ENCODE results near the gene RELB. TPM values are rescaled to one million over a fixed set of nuclear protein-coding genes. Genes with fewer than 3 reads are reported as not detected.
A peak's percentile ranks its signal among the peaks of the same experiment; 100 is the strongest.

Gene RELB
- polyA plus RNA-seq, 3 donors from 2014 or later: 6.0 to 15.4 (median 7.1) TPM

DNA sequence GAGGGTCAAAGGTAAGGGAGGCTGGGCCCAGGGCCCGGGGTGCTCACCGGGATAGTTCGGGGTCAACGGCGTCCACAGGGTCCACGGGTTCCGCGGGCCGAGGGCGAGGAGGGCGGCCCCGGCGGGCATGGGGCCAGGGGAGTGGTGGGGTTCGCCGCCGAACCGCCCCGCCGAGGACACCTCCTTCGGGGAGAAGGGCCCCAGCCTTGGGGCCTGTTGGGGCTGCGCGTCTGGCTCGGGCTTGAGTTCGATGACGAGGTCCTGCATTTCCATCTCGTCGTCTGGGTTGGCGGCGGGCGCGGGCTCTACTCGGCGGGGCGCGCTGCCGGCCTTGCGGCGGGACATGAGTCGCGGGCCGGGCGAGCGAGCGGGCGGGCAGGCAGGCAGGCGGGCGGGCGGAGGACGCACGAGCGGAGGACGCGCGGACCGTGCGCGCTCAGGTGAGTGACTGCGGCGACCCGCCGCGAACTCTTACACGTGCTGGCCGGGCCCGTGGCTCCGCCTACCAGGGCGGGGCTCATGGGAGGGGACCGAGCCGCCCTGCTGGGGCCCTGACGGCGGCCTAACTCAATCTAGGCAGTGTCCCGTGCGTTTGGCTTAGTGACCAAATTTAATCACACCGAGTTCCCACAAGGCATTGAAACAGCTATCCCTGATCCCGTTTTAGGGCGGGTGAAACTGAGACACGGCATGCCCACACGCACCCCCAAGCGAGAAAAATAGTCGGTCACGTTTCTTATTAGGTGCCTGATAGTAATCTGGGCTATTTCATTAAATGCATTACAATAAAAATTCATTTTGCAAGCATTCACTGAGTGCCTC, 75.0 kb downstream of the RELB start, which contains the start of gene ZNF296:
Gene ZNF296 (minus strand): TSS at position 450 of the 822 bp plus-strand sequence. CDS start 105 bp downstream, at position 345.
- Mint-ChIP-seq H3K4me1 (peaks cover 48 to 50% of the 10 kb centered on the region in 2 donors), H3K9me3 (no peaks in the 10 kb centered on the region), H3K27ac (peak within 1 kb of the TSS; percentile 75 to 94 (median 88)), H3K27me3 (ENCODE audit: low read depth in 3 of 3) (peaks cover 0 to 17% (median 2%) of the 10 kb centered on the region in 3 donors), H3K4me3 (peak within 1 kb of the TSS; percentile 64 to 90 (median 88)), H3K36me3 (no peaks in the 10 kb centered on the region)
- peak; percentile 73 to 78 (median 78) for DNase-seq

DNA sequence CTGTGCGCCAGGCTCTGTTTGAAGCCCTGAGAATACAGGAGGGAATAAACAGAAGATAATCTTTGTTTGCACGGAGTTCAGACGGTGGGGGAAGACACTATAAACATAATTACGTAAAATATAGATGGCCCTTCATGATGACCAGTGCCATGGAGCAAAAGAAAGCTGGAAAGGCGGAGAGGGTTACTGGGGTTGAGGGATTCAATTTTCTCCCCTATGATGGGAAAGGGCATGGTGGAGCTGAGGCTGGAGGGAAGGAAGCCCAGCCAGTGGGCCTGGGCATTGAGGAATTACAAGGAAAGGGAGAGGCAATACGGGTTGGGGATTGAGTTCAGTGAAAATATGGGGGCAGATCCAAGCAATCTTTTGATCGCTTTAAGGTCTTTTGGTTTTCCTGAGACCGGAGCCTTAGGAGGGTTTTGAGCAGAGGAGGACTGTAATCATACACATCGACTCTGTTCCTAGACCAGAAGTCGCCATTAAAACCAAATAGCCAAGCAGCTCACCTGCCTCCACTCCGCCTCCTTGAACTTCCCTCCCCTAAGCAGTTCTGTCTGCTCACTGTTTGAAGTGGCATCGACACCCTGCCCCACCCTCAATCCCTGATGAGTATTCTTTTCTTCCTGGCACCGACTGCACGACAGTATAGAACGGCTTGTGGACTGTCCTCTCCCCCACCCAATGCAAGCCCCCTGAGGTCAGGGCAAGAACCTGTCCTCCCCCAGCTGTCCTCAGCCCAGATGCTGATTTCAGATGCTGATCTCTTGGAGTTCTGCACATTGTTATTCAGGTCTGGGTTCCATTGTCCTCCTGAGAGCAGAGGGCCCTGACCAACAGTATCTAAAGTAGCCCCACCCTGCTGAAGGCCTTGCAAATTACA, 75.8 kb downstream of the RELB start:
- H3K4me3 Mint-ChIP-seq: peak overlapping the region; percentile 64 to 90 (median 88)
- no peaks in the 10 kb centered on the region for H3K9me3 Mint-ChIP-seq
- peaks cover 56 to 57% of the 10 kb centered on the region in 2 donors for H3K4me1 Mint-ChIP-seq
- DNase-seq: no peak
- peak overlapping the region; percentile 75 to 94 (median 88) for H3K27ac Mint-ChIP-seq
- H3K36me3 Mint-ChIP-seq: peaks cover 0 to 4% (median 3%) of the 10 kb centered on the region in 3 donors
- peaks cover under 1 to 20% (median 3%) of the 10 kb centered on the region in 3 donors for H3K27me3 Mint-ChIP-seq (ENCODE audit: low read depth in 3 of 3)

DNA sequence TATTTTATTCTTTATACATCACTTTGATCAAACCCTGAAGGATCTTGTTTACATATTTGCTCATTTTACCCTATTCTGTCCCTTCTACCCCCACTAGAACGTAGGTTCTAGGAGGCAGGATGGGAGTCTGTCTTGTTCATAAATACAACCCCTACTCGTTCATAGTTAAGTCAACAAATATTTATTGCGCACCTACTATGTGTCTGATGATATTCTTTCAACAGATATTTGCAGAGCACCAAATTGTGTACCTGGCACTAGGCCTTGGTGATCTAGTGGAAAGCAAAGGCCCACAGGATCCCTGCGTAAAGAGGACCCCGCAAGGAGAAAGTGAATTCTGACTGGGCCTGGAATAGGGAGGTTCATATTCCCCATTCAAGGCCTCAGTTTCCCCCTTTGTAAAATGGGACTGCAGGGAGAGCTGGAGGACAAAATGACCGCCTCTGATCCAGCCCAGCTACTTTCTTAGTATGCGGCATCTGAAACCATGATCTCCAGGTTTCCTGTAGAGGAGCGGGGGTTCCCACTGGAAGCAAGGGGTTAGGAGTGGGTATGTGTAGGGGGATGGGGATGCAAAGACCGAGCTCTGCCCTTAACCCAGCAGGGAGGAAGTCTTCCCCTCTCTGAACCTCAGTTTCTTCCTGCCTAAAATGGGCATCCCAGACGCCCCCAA, 77.3 kb downstream of the RELB start:
- Mint-ChIP-seq H3K4me1 (peaks cover 58 to 60% of the 10 kb centered on the region in 2 donors), H3K9me3 (no peaks in the 10 kb centered on the region), H3K4me3 (peak overlapping the region; percentile 69 to 96 (median 90)), H3K27me3 (ENCODE audit: low read depth in 3 of 3) (peaks cover 1 to 20% (median 3%) of the 10 kb centered on the region in 3 donors), H3K27ac (peak overlapping the region; percentile 76 to 96 (median 86)), H3K36me3 (peaks cover 0 to 7% (median 6%) of the 10 kb centered on the region in 3 donors)
- no peak for DNase-seq

DNA sequence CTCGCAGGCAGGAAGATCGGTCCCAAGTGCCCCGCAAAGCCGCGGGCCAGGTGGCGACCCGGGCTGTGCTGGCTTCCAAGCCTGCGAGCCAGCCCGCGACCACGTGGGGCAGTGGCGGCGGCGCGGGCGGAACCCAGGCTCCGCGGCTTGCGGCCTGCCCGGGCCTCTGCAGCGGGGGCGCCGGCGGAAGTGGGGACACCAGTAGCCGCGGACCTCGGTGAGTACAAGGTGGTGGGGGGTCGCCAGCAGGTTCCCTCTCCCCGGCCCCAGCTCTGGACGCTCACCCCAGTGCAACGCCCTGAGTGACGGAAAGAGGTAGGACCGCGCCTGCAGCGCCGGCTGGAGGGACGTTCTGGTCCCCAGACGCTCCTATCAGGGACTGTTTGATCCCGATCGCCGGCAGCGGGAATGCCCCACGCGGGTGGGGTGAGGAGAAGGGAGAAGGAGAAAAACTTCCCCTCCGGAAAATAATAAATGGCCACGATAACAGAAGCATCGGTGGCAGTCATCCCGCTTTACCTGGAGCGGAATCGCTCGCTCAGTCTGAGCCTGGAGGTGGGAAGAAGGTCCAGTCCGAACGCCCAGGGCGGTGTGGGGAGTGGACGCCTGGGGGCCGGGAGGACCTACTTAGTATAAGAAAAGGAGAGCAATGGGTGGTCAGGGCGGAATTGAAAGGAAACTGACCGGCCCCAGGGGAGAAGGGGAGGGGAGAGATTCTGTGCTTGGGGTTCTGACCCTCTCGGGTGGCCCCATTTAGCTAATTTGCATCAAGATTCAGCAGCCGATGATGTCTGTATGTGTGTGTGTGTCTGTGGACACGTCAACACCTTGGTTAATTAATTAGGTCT, 78.0 kb downstream of the RELB start, which contains the start of gene GEMIN7:
Gene GEMIN7 (plus strand): TSS at position 198 of the 848 bp plus-strand sequence. CDS start 10,855 bp downstream, outside the sequence.
- peaks cover 1 to 20% (median 3%) of the 10 kb centered on the region in 3 donors for H3K27me3 Mint-ChIP-seq (ENCODE audit: low read depth in 3 of 3)
- no peaks in the 10 kb centered on the region for H3K9me3 Mint-ChIP-seq
- H3K36me3 Mint-ChIP-seq: peaks cover 0 to 7% (median 6%) of the 10 kb centered on the region in 3 donors
- H3K4me1 Mint-ChIP-seq: peaks cover 58 to 60% of the 10 kb centered on the region in 2 donors
- peak; percentile 78 to 81 (median 80) for DNase-seq
- peak within 1 kb of the TSS; percentile 90 to 96 (median 94) for H3K4me3 Mint-ChIP-seq
- H3K27ac Mint-ChIP-seq: peak within 1 kb of the TSS; percentile 90 to 96 (median 94)

DNA sequence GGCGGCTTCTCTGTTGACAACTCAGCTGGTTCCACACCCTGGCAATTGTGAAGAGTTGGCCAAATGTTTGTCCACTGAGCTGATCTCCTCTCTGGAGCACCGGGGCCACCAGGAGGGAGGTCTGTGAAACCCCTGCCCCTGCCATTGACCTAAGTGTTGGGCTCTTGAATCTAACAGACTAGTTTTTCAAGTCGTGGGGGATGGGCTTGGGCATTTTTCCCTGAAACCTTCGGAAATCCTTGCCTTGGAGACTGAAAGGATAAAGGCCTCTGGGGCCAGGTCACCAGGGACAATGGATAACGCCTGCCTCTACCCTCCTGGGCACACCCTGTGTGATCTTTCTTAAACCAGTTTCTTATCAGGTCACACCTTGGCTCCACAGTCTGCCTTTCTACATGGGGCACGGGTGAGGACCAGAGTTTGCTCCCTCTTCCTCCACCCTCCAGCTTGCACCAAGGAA, 78.7 kb downstream of the RELB start:
- Mint-ChIP-seq H3K27ac (peak overlapping the region; percentile 90 to 96 (median 94)), H3K36me3 (peaks cover 0 to 7% (median 6%) of the 10 kb centered on the region in 3 donors), H3K4me1 (peaks cover 52 to 54% of the 10 kb centered on the region in 2 donors), H3K27me3 (ENCODE audit: low read depth in 3 of 3) (peaks cover 1 to 20% (median 3%) of the 10 kb centered on the region in 3 donors), H3K9me3 (no peaks in the 10 kb centered on the region), H3K4me3 (peak overlapping the region; percentile 90 to 96 (median 94))
- DNase-seq: peak in 1 of 3 donors; percentile 40

DNA sequence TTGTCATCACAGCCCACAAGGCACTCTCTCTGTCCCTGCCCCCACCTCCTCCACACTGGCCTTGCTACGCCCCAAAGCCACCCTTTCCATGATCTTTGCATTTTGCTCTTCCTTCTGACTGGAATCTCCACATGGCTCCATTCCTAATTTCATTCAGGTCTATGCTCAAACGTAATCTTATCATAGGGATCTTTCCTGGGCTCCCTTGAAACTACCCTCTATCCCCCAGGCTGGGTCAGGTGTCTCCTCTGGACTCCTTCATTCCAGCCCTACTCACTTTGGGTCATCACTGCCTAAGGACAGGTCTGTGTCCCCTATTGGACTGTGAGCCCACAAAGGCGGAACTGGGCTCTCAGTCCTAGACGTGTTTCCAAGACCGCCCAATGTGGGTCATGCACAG, 80.9 kb downstream of the RELB start:
- DNase-seq: no peak
- peaks cover 1 to 17% (median 2%) of the 10 kb centered on the region in 3 donors for H3K27me3 Mint-ChIP-seq (ENCODE audit: low read depth in 3 of 3)
- H3K9me3 Mint-ChIP-seq: no peaks in the 10 kb centered on the region
- H3K4me3 Mint-ChIP-seq: peak overlapping the region in 4 of 5 donors; percentile 40 to 56 (median 42)
- peaks cover 0 to 10% (median 6%) of the 10 kb centered on the region in 3 donors for H3K36me3 Mint-ChIP-seq
- H3K27ac Mint-ChIP-seq: peak overlapping the region; percentile 52 to 77 (median 70)
- peaks cover 60 to 61% of the 10 kb centered on the region in 2 donors for H3K4me1 Mint-ChIP-seq

DNA sequence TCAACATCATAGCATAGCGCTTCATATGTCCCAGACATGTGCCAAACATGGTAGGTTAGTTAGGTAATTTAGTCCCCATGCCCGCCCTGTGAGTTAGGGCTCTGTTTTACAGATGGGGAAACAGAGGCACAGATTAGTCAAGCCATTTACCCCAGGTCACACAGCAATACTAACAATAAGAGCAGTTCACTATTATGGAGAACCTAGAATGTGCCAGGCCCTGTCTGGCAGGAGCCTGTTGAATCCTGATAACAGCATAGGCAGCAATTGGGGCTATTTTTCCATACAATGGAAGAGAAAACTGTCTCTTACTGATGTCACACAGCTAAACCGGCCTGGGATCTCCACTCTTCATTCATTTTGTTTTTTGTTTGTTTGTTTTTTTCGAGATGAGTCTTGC, 85.2 kb downstream of the RELB start:
- no peak for DNase-seq
- no peaks in the 10 kb centered on the region for H3K9me3 Mint-ChIP-seq
- H3K4me3 Mint-ChIP-seq: peak overlapping the region in 4 of 5 donors; percentile 30 to 78 (median 50)
- H3K4me1 Mint-ChIP-seq: peaks cover 62 to 68% of the 10 kb centered on the region in 2 donors
- H3K27me3 Mint-ChIP-seq (ENCODE audit: low read depth in 3 of 3): peaks cover 8 to 17% (median 16%) of the 10 kb centered on the region in 3 donors
- peaks cover 8 to 14% (median 10%) of the 10 kb centered on the region in 3 donors for H3K36me3 Mint-ChIP-seq
- H3K27ac Mint-ChIP-seq: peak overlapping the region; percentile 89 to 95 (median 90)

DNA sequence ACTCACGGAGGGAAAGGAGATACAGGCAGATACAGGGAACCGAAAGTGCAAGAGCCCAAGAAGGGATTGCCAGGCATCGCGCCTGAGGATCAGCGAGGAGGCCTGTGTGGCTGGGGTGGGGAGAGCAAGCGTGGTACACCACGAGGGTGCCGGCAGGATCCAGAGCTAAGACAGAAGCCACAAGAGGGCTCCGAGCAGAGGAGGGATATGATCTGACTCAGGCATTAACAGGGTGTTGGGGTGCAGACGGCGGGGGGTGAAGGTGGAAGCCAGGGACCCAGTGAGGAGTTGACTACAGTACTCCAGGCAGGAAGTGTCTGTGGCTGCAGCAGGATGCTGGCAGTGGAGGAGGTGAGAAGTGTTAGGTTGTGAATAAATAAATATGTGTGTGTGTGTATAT, 86.3 kb downstream of the RELB start:
- H3K4me1 Mint-ChIP-seq: peaks cover 62 to 67% of the 10 kb centered on the region in 2 donors
- peak; percentile 89 to 93 (median 91) for DNase-seq
- H3K27ac Mint-ChIP-seq: peak overlapping the region; percentile 90 to 95 (median 90)
- H3K4me3 Mint-ChIP-seq: peak overlapping the region; percentile 61 to 94 (median 78)
- H3K27me3 Mint-ChIP-seq (ENCODE audit: low read depth in 3 of 3): peaks cover 7 to 21% (median 17%) of the 10 kb centered on the region in 3 donors
- H3K36me3 Mint-ChIP-seq: peaks cover 4 to 9% (median 8%) of the 10 kb centered on the region in 3 donors
- H3K9me3 Mint-ChIP-seq: no peaks in the 10 kb centered on the region

Other genes starting within 250 kb of the RELB start
- not detected for gene CBLC, start 223.6 kb upstream of the RELB start, polyA plus RNA-seq
- gene BCAM, start 192.4 kb upstream of the RELB start, polyA plus RNA-seq: not detected
- gene NECTIN2, start 155.2 kb upstream of the RELB start, polyA plus RNA-seq: under 1 TPM in 2 of 3 donors, not detected in 1; 0.09 to 0.34 TPM
- 10 to 100 TPM; 15.5 to 39.7 (median 25.6) TPM for gene TOMM40, start 110.2 kb upstream of the RELB start, polyA plus RNA-seq
- not detected for gene APOE, start 95.7 kb upstream of the RELB start, polyA plus RNA-seq
- gene APOC1, start 86.9 kb upstream of the RELB start, polyA plus RNA-seq: under 1 TPM in 1 of 3 donors, not detected in 2; 0.47 TPM
- not detected for gene APOC4, start 59.2 kb upstream of the RELB start, polyA plus RNA-seq
- gene APOC2, start 55.4 kb upstream of the RELB start, polyA plus RNA-seq: 1 to 10 TPM in 1 of 3 donors, not detected in 2; 1.4 TPM
- 10 to 100 TPM; 20.8 to 33.1 (median 21.2) TPM for gene CLPTM1, start 46.1 kb upstream of the RELB start, polyA plus RNA-seq
- gene CLASRP, start 37.6 kb downstream of the RELB start, polyA plus RNA-seq: 1 to 10 TPM; 2.7 to 9.0 (median 2.9) TPM
- gene ZNF296, start 75.0 kb downstream of the RELB start, polyA plus RNA-seq: 10 to 100 TPM in 2 of 3 donors, 1 to 10 TPM in 1; 4.0 to 25.6 (median 12.4) TPM
- gene GEMIN7, start 77.8 kb downstream of the RELB start, polyA plus RNA-seq: 100 to 1,000 TPM; 120 to 130 (median 123) TPM
- 1 to 10 TPM in 1 of 3 donors, under 1 TPM in 1, not detected in 1; 0.37 to 1.1 TPM for gene PPP1R37, start 91.7 kb downstream of the RELB start, polyA plus RNA-seq
- under 1 TPM in 2 of 3 donors, not detected in 1; 0.18 to 0.43 TPM for gene NKPD1, start 159.5 kb downstream of the RELB start, polyA plus RNA-seq
- gene TRAPPC6A, start 176.8 kb downstream of the RELB start, polyA plus RNA-seq: 100 to 1,000 TPM; 132 to 193 (median 166) TPM
- gene BLOC1S3, start 177.3 kb downstream of the RELB start, polyA plus RNA-seq: 10 to 100 TPM in 1 of 3 donors, 1 to 10 TPM in 2; 2.9 to 22.4 (median 8.5) TPM
- gene EXOC3L2, start 243.9 kb downstream of the RELB start, polyA plus RNA-seq: not detected
- 1 to 10 TPM in 1 of 3 donors, not detected in 2; 1.6 TPM for gene MARK4, start 249.8 kb downstream of the RELB start, polyA plus RNA-seq